Glomerular visceral epithelial cell (primary cell): ENCODE data around the gene TM9SF1.

Source experiments
- DNase-seq: peaks from one replicate; pipeline ENCODE4 v3.0.0-alpha.2; 2016; ENCODE audit errors: extremely low spot score

TM9SF1 gene

GRCh38 chr14:24195186-24196070 is at the start of gene TM9SF1:
Gene TM9SF1 (minus strand): TSS chr14:24195441. CDS start chr14:24195019, 422 bp downstream.
- DNase-seq = peak; percentile 87

GRCh38 chr14:24243336-24243836 is 48.1 kb upstream of the TM9SF1 start:
- no peak for DNase-seq

DNA sequence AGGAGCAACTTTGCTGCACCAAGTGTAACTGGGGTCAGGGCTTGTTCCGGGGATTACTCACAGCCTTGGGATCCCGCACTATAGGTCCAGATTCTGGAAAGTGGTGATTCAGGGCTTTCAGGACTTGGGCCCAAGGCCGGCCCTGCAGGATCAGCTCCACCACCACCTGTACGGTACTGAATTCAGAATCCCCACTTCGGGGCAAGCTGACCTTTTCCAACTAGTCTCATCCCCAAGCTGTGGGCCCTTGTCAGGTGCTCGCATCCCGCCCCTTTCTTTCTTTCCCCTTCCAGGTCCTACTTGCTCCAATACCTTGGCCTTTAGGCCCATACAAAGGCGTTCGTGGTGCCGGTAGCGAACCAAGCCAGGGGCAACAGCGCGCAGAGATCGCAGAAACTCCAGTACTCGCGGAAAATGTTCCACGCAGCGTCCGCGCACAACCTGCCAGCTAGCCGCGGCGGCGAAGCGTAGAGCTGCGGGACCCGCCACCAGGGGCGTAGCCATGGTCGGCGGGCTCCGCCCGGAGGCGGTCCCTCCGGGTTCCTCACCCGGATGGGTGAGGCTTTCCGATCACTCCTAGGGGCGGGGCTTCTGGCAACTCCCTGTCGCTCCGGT is 46.7 kb upstream of the TM9SF1 start:
- DNase-seq = peak; percentile 91

DNA sequence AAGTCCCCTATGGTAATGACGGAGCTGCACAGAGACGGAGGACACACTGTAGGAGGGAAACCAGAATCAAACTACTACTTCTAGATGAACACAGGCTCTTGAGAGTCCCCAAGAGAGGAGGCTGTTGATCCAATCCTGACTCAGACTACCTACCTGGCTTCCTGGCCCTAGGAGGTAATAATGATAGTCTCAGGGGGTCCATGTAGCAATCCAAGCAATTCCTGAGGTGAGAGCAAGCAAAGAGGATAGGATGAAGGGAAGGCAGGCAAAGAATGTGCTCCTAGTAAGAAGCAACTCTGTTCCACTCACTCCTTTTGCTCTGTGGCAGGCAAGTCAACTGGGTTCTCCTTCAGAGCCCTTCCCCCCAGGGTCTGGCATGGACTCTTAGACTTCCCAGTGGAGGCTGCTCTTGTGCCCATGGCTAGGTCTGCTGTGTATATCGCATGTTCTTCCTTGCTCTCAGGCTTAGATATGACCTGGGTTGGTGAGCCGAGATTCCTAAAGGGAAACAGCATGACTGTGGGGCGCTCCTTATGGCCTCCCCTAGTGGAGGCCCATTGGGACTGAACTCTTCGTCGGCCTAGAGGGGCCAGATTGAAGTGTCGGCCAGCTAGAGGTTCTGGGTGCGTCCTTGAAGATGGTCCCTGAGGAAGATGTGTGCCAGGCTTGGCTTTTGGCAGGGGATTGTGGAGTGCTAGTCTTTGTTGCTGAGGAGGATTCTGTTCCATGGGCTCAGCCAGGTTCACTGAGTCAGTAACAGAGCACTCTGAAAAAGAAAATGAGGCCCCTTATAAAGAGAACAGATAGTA is 45.1 kb upstream of the TM9SF1 start:
- DNase-seq = no peak

GRCh38 chr14:24238527-24239037 is 43.3 kb upstream of the TM9SF1 start:
- DNase-seq = no peak

GRCh38 chr14:24238123-24238522 is 42.9 kb upstream of the TM9SF1 start:
- DNase-seq = no peak

- no peak for DNase-seq
Measured at GRCh38 chr14:24237463-24237955, 42.3 kb upstream of the TM9SF1 start.

- DNase-seq = no peak
Measured at GRCh38 chr14:24236689-24237462, 41.6 kb upstream of the TM9SF1 start.

- DNase-seq = no peak
Measured at GRCh38 chr14:24235804-24236688, 40.8 kb upstream of the TM9SF1 start.

DNA sequence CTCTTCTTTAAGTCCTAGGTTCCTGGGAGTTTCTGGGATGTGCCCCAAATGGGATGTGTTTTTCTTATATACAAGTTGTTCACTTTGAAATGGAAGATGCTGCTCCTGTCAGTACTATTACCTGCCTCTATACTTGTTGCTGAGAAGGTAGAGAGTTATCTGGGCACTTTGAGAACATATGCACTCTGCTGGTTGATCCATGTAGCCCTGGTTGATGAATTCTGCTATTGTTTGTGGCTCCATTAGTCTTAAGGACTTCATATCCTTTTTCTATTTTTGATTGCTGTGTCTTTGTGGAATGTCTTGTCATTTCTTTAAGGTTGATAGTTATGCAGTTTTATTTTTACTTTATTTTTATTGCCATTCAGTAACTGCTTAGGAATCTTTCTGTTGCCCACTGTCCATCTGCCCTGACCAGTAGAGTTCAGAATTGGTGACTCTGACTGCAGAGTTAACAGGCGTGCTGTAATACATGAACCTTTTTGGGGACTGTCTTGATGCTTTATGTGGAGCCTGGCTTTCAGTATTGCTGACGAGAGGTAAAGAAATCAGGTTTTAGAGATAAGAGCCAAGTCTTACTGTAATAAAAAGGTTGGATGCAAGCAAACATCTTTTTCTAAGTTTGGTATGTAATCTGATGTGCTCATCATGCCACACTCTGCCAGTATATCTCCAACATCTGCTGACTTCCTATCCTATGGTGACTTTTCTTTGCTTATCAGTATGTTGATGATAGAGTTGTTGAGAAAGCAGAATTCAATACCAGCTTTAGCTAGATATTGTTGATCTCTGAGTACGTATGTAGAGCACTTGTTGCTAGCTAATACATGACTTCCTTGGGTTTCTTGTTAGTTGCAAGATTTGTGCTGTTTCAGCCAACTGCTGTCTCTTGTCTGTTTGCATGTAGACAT is 39.1 kb upstream of the TM9SF1 start:
- no peak for DNase-seq

DNA sequence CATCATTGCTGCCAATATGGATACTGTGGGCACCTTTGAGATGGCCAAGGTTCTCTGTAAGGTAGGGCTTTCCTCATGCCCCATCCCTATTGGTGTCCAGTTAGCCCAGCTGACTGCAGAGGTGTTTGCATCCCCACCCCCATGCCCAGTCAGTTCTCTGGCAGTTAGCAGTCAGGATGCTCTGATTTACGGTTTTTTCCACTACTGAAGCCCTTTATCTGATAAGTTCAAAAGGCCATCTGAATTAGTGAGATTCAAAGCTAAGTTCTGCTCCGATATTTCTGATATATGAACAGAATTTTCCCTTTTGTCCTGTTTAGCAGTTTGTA is 38.3 kb upstream of the TM9SF1 start:
- no peak for DNase-seq

DNA sequence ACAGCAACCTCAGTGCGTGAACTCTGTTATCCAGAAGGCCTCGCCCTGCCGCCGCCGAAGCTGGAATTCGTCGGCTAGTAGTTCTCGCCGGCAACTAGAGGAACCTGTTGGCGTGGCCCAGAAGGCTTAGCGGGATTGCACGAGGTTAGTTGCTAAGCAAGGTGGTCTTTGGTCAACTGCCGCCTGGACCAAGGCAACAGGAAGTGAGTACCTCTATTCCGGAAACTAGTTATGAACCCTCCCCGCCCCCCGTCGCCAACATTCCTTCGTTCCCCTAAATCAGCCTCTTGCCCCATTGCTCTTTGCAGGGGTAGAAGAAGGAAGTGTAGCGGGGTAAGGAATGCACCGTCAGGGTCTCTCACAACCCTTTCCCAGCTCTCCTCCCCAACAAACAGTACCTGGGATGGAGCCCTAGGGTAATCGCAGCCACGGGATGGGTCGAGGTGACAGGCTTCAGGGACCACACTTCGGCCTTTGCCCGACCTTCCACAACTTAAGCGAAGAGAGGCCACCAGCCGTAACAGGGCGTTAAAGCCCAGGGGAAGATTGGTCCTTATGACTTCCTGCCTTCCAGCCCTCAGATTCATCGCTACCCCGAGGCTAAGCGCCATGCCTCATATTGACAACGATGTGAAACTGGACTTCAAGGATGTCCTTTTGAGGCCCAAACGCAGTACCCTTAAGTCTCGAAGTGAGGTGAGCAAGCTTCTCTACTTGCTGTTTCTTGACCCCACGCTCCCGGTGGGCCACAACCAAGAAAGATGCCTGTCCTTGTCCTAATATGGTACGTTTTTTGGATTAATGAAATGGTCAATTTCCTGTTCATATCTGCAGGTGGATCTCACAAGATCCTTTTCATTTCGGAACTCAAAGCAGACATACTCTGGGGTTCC is 37.6 kb upstream of the TM9SF1 start, which contains the start of gene GMPR2:
Gene GMPR2, plus strand, starts transcription at position 285 of the 893 bp plus-strand sequence. Its CDS starts 325 bp downstream, at position 610.
- DNase-seq = no peak

DNA sequence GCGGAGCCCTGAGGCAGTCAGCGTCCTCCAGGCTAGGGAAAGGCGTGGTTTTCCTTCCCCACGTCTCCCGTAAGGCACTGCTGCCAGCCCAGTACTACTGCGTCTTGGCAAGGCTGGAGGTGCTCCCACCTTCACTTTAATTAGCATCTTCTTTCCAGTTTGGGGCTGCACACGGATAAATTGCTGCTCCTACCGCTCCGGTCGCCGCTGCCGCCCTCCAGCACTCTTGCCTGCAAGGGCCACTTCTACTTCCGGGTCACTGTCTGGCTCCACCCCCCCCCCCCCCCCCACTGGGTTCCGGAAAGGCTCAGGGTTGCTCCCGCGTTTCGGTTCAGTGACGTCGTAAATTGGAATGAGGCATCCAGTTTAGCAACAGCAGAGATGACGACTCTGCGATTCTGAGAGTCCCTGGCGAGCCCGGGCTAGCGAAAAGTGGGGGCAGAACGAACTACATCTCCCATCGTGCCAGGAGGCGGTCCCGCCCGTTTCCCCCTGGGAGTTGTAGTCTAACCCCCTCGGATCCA is 36.9 kb upstream of the TM9SF1 start, which contains the start of gene NEDD8:
Gene NEDD8, minus strand, starts transcription at position 247 of the 524 bp plus-strand sequence. Its CDS starts 100 bp downstream, at position 147.
- peak; percentile 90 for DNase-seq

GRCh38 chr14:24231263-24232120 is 36.3 kb upstream of the TM9SF1 start:
- no peak for DNase-seq

- no peak for DNase-seq
Measured at GRCh38 chr14:24228902-24229301, 33.7 kb upstream of the TM9SF1 start.

- no peak for DNase-seq
Measured at GRCh38 chr14:24226473-24226872, 31.2 kb upstream of the TM9SF1 start.
